WTC11 (cell line): ENCODE results near the gene CD22. TPM values are rescaled to one million over a fixed set of nuclear protein-coding genes. Genes with fewer than 3 reads are reported as not detected.

Experiments used
- AFF4 ChIP-seq: sonication (generic); formaldehyde crosslinking; IDR thresholded peaks from 2 replicates; pipeline ENCODE4 v1.8.1; 2023; ENCODE audit warnings: mild to moderate bottlenecking, missing genetic modification reagents, borderline replicate concordance
- ARID4B ChIP-seq: sonication (generic); formaldehyde crosslinking; IDR thresholded peaks from 2 replicates; pipeline ENCODE4 v1.8.0; 2023; ENCODE audit warnings: missing genetic modification reagents, mild to moderate bottlenecking, borderline replicate concordance
- ERG ChIP-seq: fragments of 250-450 bp; sonication (Bioruptor Pico); IDR thresholded peaks from 2 replicates; pipeline ENCODE4 v1.8.0; 2021; ENCODE audit warnings: mild to moderate bottlenecking
- ETV6 ChIP-seq: sonication (generic); formaldehyde crosslinking; IDR thresholded peaks from 2 replicates; pipeline ENCODE4 v1.8.1; 2022; ENCODE audit warnings: mild to moderate bottlenecking, missing genetic modification reagents
- MXD4 ChIP-seq: fragments of 250-450 bp; sonication (Bioruptor Pico); IDR thresholded peaks from 2 replicates; pipeline ENCODE4 v1.8.0; 2021; ENCODE audit warnings: mild to moderate bottlenecking, moderate library complexity, borderline replicate concordance
- PRDM15 ChIP-seq: sonication (generic); formaldehyde crosslinking; IDR thresholded peaks from 2 replicates; pipeline ENCODE4 v1.8.0; 2022; ENCODE audit warnings: missing genetic modification reagents
- SP1 ChIP-seq: sonication (generic); formaldehyde crosslinking; conservative IDR thresholded peaks from 2 replicates; pipeline ENCODE4 v1.8.1; 2022; ENCODE audit warnings: missing genetic modification reagents
- ZBTB21 ChIP-seq: sonication (generic); formaldehyde crosslinking; IDR thresholded peaks from 2 replicates; pipeline ENCODE4 v1.8.1; 2023; ENCODE audit warnings: mild to moderate bottlenecking, missing genetic modification reagents, borderline replicate concordance
- ZNF416 ChIP-seq: fragments of 250-450 bp; sonication (Bioruptor Pico); IDR thresholded peaks from 2 replicates; pipeline ENCODE4 v1.9.0; 2021; ENCODE audit warnings: mild to moderate bottlenecking, inconsistent platforms
- ZNF532 ChIP-seq: fragments of 250-450 bp; sonication (Bioruptor Pico); IDR thresholded peaks from 2 replicates; pipeline ENCODE4 v1.9.0; 2021; ENCODE audit warnings: mild to moderate bottlenecking, borderline replicate concordance
- ZNF671 ChIP-seq: fragments of 250-450 bp; sonication (Bioruptor Pico); IDR thresholded peaks from 2 replicates; pipeline ENCODE4 v1.8.0; 2021; ENCODE audit warnings: mild to moderate bottlenecking
- total RNA-seq: library from RNA; stranded (reverse); gene quantifications from 3 replicates; pipeline ENCODE4 v1.2.3, GENCODE V29; 2021

The CD22 gene
- total RNA-seq, 1 experiment from 2014 or later = 0.28 TPM

GRCh38 chr19:35340431-35340830, 11.4 kb downstream of the CD22 start (continued):
- TF ChIP-seq ZNF532 (CRISPR knock-in tag) (no peak), ZNF416 (CRISPR knock-in tag) (no peak), SP1 (CRISPR knock-in tag) (no peak), AFF4 (CRISPR knock-in tag) (no peak), MXD4 (CRISPR knock-in tag) (no peak), ZNF671 (no peak), ETV6 (no peak), ERG (no peak), ZBTB21 (CRISPR knock-in tag) (no peak), ARID4B (no peak), PRDM15 (no peak)
